ENCODE results near the gene CDT1.

GRCh38 chr16:88819126-88819525, 15.5 kb downstream of the CDT1 start:
- no peak for TF ChIP-seq SP1 (IDR thresholded peaks at IDR 0.05; ENCODE audit: low read depth, low read length)
- no peak for TF ChIP-seq USF2 (IDR thresholded peaks at IDR 0.05; ENCODE audit: borderline replicate concordance, low read depth, low read length)
- no peak for TF ChIP-seq MYC (IDR thresholded peaks at IDR 0.05; ENCODE audit: insufficient read depth, insufficient read length, insufficient replicate concordance, low read length, severe bottlenecking)
- TF ChIP-seq PBX3 (IDR thresholded peaks at IDR 0.05; ENCODE audit: insufficient replicate concordance, low read depth, low read length) = no peak
- no peak for TF ChIP-seq ZBTB33 (IDR thresholded peaks at IDR 0.05)
- TF ChIP-seq CTCF (IDR thresholded peaks at IDR 0.05 in 2 of 3, conservative IDR thresholded peaks at IDR 0.05 in 1 of 3; ENCODE audit: control insufficient read depth in 2 of 3, extremely low read depth in 1 of 3, insufficient read depth in 1 of 3, low read depth in 3 of 3, low read length in 3 of 3) = no peak
- no peak for TF ChIP-seq GATAD2B (conservative IDR thresholded peaks at IDR 0.05; ENCODE audit: low read depth)
- TF ChIP-seq FOXM1 (IDR thresholded peaks at IDR 0.05; ENCODE audit: low read depth, low read length) = no peak
- no peak for TF ChIP-seq CREM (IDR thresholded peaks at IDR 0.05; ENCODE audit: low read depth)
